Right atrium auricular region (tissue), 2 donors: Measurements from ENCODE around the gene TNNT1. TPM values are rescaled to one million over a fixed set of nuclear protein-coding genes. Genes with fewer than 3 reads are reported as not detected.
"Not testable (repeated sequence)": the region's sequence is repeated elsewhere in the genome, so short reads cannot be mapped to it uniquely, and the experiment has no call there.

Source experiments
- DNase-seq: peaks from one replicate; pipeline ENCODE4 v3.0.0-alpha.2; 2019; ENCODE audit warnings: low spot score
- H3K27ac ChIP-seq, 2 donors: fragments of 200-600 bp; sonication (generic); 1 replicate in 1 of 2; 2 replicates in 1 of 2; pipeline ENCODE4 v1.5.1; 2016 to 2019
- H3K27me3 ChIP-seq, 2 donors: fragments of 200-600 bp; sonication (generic); one replicate each; pipeline versions ENCODE4 v1.5.1 to v1.6.0; 2017 to 2019
- H3K36me3 ChIP-seq: fragments of 200-600 bp; sonication (generic); one replicate; pipeline ENCODE4 v1.5.1; 2016
- H3K4me1 ChIP-seq, 2 donors: fragments of 200-600 bp; sonication (generic); one replicate each; pipeline versions ENCODE4 v1.5.1 to v1.6.0; 2017 to 2019
- H3K4me3 ChIP-seq, 2 donors: fragments of 200-600 bp; sonication (generic); 1 replicate in 1 of 2; 2 replicates in 1 of 2; pipeline ENCODE4 v1.5.1; 2017 to 2019; ENCODE audit warnings: mild to moderate bottlenecking in 1 of 2, moderate library complexity in 1 of 2
- H3K9me3 ChIP-seq, 2 donors: fragments of 200-600 bp; sonication (generic); one replicate each; pipeline ENCODE4 v1.5.1; 2019
- total RNA-seq, 2 donors: library from RNA; depleted of rRNA; stranded (reverse); fragments of >200 nt; gene quantifications; one replicate each; pipeline ENCODE4 v1.1.0, GENCODE V29; 2016
- TF ChIP-seq, protein P1 (sequence below), 2 donors: fragments of 200-600 bp; sonication (generic); IDR thresholded peaks; one replicate each; pipeline ENCODE4 v1.5.1; 2019; ENCODE audit warnings: antibody characterized with exemption in 2 of 2

The TNNT1 gene
- total RNA-seq, 2 donors from 2014 or later, result 6.8 to 46.5 TPM

DNA sequence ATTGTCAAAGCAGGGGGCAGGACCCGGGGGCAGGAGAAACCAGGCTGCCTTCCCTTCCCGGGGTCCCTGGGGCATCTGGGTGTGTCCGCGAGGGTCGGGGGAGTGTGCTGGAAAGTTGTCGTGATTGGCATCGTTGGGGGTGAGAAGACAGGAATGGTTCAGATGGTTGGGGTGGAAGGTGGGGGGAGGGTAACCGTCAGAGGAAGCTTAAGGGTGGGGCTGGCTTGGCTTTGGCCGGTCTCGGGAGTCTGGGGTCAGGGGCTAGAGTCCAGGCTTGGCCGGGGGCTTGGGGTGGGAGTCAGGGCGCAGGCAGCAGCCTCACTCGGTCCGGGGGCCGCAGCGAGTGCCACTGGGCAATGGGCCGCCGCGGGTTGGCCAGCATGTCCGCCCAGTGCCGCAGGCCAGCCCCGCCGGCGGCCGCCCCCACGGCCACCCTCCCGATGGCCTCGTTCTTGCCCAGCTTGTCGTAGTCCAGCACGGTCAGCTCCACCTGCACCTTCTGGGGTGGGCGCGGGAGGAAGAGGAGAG, 24.2 kb upstream of the TNNT1 start:
- DNase-seq, result no peak
- Histone ChIP-seq H3K4me3 (peak overlapping the region; percentile 40 to 45), H3K27ac (no peak overlapping the region), H3K9me3 (no peaks in the 10 kb centered on the region), H3K36me3 (no peaks in the 10 kb centered on the region), H3K27me3 (peaks cover 15 to 52% of the 10 kb centered on the region in 2 donors), H3K4me1 (peaks cover 0 to 15% of the 10 kb centered on the region in 2 donors)
- TF ChIP-seq, protein P1, sequence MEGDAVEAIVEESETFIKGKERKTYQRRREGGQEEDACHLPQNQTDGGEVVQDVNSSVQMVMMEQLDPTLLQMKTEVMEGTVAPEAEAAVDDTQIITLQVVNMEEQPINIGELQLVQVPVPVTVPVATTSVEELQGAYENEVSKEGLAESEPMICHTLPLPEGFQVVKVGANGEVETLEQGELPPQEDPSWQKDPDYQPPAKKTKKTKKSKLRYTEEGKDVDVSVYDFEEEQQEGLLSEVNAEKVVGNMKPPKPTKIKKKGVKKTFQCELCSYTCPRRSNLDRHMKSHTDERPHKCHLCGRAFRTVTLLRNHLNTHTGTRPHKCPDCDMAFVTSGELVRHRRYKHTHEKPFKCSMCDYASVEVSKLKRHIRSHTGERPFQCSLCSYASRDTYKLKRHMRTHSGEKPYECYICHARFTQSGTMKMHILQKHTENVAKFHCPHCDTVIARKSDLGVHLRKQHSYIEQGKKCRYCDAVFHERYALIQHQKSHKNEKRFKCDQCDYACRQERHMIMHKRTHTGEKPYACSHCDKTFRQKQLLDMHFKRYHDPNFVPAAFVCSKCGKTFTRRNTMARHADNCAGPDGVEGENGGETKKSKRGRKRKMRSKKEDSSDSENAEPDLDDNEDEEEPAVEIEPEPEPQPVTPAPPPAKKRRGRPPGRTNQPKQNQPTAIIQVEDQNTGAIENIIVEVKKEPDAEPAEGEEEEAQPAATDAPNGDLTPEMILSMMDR (IDR thresholded peaks at IDR 0.05), result no peak

DNA sequence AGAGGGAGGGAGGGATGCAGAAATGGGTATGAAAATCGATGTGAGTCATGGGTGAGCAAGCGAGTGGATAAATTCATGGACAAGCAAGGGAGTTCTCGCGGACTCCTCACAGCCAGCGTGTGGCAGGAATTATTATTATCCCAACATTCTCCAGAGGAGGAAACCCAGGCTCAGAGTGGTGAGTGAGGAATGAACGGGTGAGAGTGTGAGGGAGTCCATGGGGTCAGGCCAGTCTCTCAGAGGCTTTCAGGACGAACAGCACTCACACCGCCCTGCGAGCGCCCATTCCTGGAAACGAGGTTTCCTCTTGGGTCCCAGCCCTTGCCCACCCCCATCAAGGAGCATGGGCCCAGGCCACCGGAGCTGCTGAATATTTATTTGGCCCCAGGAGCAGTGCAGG, 23.7 kb upstream of the TNNT1 start:
- Histone ChIP-seq H3K36me3 (no peaks in the 10 kb centered on the region), H3K27me3 (peaks cover 15 to 47% of the 10 kb centered on the region in 2 donors), H3K9me3 (no peaks in the 10 kb centered on the region), H3K4me3 (no peak overlapping the region), H3K27ac (no peak overlapping the region), H3K4me1 (peaks cover 0 to 15% of the 10 kb centered on the region in 2 donors)
- DNase-seq, result no peak
- TF ChIP-seq, protein P1 (IDR thresholded peaks at IDR 0.05), result no peak

DNA sequence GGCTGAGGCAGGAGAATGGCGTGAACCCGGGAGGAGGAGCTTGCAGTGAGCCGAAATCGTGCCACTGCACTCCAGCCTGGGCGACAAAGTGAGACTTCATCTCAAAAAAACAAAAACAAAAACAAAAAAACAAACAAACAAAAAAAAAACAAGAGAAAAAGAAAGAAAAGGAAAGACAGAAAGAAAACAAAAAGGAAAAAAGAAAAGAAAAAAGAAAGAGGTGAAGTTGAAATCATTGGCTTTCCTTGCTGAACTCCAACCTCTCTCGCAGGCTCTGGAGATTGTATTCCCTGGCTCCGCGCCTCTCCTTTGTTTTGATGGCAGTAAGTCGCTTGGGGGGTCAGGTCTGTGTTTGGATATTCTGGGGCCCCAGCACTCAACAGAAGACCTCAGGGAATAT, 23.3 kb upstream of the TNNT1 start:
- Histone ChIP-seq H3K27me3 (peaks cover 15 to 43% of the 10 kb centered on the region in 2 donors), H3K4me1 (peaks cover 0 to 16% of the 10 kb centered on the region in 2 donors)
- not testable (repeated sequence) for H3K4me3 ChIP-seq, DNase-seq, H3K27ac ChIP-seq, H3K36me3 ChIP-seq, H3K9me3 ChIP-seq

DNA sequence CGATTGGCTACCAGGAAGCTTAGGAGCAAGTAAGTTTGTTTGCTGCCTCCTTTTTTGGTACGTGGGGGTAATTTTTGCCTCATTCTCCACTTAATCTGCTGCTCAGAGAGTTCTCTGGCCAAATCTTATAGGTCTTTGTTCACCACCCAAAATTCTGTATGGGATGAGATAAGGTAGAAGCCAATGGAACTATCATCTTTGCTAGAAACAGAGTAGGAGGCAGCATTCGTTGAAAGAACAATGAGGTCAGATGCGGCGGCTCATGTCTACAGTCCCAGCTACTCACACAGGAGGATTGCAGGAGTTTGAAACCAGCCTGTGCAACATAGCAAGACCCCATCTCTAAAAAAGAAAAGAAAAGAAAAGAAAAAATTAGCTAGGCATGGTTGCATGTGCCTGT, 22.4 kb upstream of the TNNT1 start:
- H3K27me3 ChIP-seq, result peaks cover 15 to 35% of the 10 kb centered on the region in 2 donors
- TF ChIP-seq, protein P1 (IDR thresholded peaks at IDR 0.05), result no peak
- no peak overlapping the region for H3K27ac ChIP-seq
- no peaks in the 10 kb centered on the region for H3K9me3 ChIP-seq
- H3K36me3 ChIP-seq, result no peaks in the 10 kb centered on the region
- peaks cover 0 to 25% of the 10 kb centered on the region in 2 donors for H3K4me1 ChIP-seq
- no peak for DNase-seq
- H3K4me3 ChIP-seq, result no peak overlapping the region

DNA sequence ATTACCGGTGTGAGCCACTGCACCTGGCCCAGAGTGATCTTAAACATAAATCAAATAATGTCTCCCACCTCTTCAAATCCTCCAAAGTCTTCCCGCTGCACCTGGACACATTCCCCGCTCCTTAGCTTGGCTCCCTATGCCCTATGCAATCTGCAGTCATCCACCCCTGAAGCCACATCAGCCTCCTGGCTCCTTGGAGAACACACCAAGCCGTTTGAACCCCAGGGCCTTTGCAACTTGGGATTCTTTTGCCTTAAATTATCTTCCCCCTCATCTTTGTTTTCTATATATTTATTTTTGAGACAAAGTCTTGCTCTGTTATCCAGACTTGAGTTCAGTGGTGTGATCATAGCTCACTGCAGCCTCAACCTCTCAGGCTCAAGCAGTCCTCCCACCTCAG, 20.1 kb upstream of the TNNT1 start:
- no peaks in the 10 kb centered on the region for H3K36me3 ChIP-seq
- H3K27me3 ChIP-seq, result peaks cover 4 to 12% of the 10 kb centered on the region in 2 donors
- no peaks in the 10 kb centered on the region for H3K9me3 ChIP-seq
- TF ChIP-seq, protein P1 (IDR thresholded peaks at IDR 0.05), result no peak
- H3K27ac ChIP-seq, result no peak overlapping the region
- H3K4me1 ChIP-seq, result peaks cover 0 to 25% of the 10 kb centered on the region in 2 donors
- no peak for DNase-seq
- H3K4me3 ChIP-seq, result no peak overlapping the region

- H3K36me3 ChIP-seq, result no peaks in the 10 kb centered on the region
- peaks cover 0 to 10% of the 10 kb centered on the region in 2 donors for H3K27me3 ChIP-seq
- H3K9me3 ChIP-seq, result no peaks in the 10 kb centered on the region
- TF ChIP-seq, protein P1 (IDR thresholded peaks at IDR 0.05), result no peak
- H3K4me1 ChIP-seq, result peaks cover 0 to 14% of the 10 kb centered on the region in 2 donors
- peak; percentile 96 for DNase-seq
- H3K4me3 ChIP-seq, result peak within 1 kb of the TSS; percentile 40 to 55
- H3K27ac ChIP-seq, result no peak within 1 kb of the TSS
Observed at GRCh38 chr19:55166530-55167268, 17.7 kb upstream of the TNNT1 start, which contains the start of gene DNAAF3. DNAAF3 (minus strand) TSS chr19:55166613; CDS start chr19:55166413, 200 bp downstream.
